ENCODE results near the gene GALNT9.
"Not testable (repeated sequence)": the region's sequence is repeated elsewhere in the genome, so short reads cannot be mapped to it uniquely, and the experiment has no call there.

Gene GALNT9

GRCh38 chr12:132278401-132279183, 50.8 kb downstream of the GALNT9 start:
- no peak for DNase-seq

GRCh38 chr12:132277949-132278348, 51.4 kb downstream of the GALNT9 start:
- no peak for DNase-seq

GRCh38 chr12:132277374-132277941, 51.9 kb downstream of the GALNT9 start:
- DNase-seq = no peak

GRCh38 chr12:132276827-132277373, 52.5 kb downstream of the GALNT9 start:
- no peak for DNase-seq

- DNase-seq = no peak
Observed at GRCh38 chr12:132276066-132276826, 53.1 kb downstream of the GALNT9 start.

- DNase-seq = no peak
Observed at GRCh38 chr12:132275631-132276030, 53.8 kb downstream of the GALNT9 start.

GRCh38 chr12:132275110-132275531, 54.3 kb downstream of the GALNT9 start:
- DNase-seq = no peak

- no peak for DNase-seq
Observed at GRCh38 chr12:132273992-132274334, 55.4 kb downstream of the GALNT9 start.

- DNase-seq = no peak
Observed at GRCh38 chr12:132272711-132273110, 56.7 kb downstream of the GALNT9 start.

GRCh38 chr12:132271755-132272092, 57.7 kb downstream of the GALNT9 start:
- DNase-seq = no peak

- no peak for DNase-seq
Observed at GRCh38 chr12:132270969-132271754, 58.2 kb downstream of the GALNT9 start.

- DNase-seq = no peak
Observed at GRCh38 chr12:132270516-132270915, 58.9 kb downstream of the GALNT9 start.

GRCh38 chr12:132269271-132269968, 60.0 kb downstream of the GALNT9 start:
- no peak for DNase-seq

- no peak for DNase-seq
Observed at GRCh38 chr12:132268674-132269073, 60.7 kb downstream of the GALNT9 start.

GRCh38 chr12:132267873-132268272, 61.5 kb downstream of the GALNT9 start:
- DNase-seq = no peak

GRCh38 chr12:132266802-132267201, 62.6 kb downstream of the GALNT9 start:
- DNase-seq = no peak

GRCh38 chr12:132266370-132266769, 63.0 kb downstream of the GALNT9 start:
- no peak for DNase-seq

GRCh38 chr12:132265822-132266221, 63.6 kb downstream of the GALNT9 start:
- DNase-seq = not testable (repeated sequence)

- no peak for DNase-seq
Observed at GRCh38 chr12:132265056-132265800, 64.2 kb downstream of the GALNT9 start.

GRCh38 chr12:132264086-132265010, 65.0 kb downstream of the GALNT9 start:
- DNase-seq = no peak
